RPMI7951 (cell line): Measurements from ENCODE around the gene RIF1. TPM values are rescaled to one million over a fixed set of nuclear protein-coding genes. Genes with fewer than 3 reads are reported as not detected.

Experiments
- DNase-seq: peaks from one replicate; pipeline ENCODE4 v3.0.0-alpha.2; 2012; ENCODE audit warnings: low read depth
- total RNA-seq: library from RNA; depleted of rRNA; stranded (reverse); fragments of >200 nt; shearing (Covaris generic); gene quantifications from 2 replicates; pipeline ENCODE4 v1.2.3, GENCODE V29; 2014; rRNA removed

The RIF1 gene
- total RNA-seq, 1 experiment from 2014 or later: 36.2 TPM

- no peak for DNase-seq
These were observed 98.8 kb downstream of the RIF1 start for GRCh38 chr2:151508519-151508918.

GRCh38 chr2:151518802-151519201 lies 109.1 kb downstream of the RIF1 start:
- DNase-seq: peak; percentile 9

DNA sequence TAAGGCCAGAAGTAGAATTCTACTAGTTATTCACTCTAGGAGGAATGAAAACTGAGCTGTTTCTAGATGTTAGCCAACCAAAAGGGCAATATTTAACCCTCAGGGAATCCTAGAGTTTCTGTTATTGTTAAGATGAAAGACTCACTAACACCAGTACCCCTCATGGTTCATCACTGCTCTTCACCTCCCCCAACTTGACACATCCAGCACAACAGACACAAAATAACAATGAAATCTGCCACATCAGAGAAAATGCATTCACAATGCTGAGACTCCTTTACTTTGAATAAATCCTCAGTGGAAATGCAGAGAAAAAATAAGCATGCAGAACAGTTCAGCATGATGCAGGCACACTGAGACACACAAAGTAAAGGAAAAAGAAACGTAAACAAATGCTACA lies 111.3 kb downstream of the RIF1 start:
- no peak for DNase-seq

DNA sequence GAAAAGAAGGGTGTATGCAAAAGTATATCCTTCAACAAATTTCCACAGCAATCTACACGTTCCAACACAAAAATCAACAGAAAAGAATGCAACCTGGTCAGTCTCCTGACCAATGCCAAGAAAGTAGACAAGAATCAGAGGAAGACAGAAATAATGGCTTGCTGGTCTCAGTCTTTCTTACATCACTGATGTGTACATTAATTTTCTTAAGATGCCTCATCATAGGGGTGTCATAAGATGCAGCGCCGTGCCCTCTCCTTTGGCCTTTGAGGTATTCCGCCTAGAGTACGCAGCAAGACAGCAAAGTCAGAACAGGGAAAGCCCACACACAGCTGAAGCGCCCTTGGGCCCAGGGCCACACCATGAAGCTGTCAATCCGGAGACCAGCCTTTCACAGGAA lies 112.9 kb downstream of the RIF1 start:
- no peak for DNase-seq

DNA sequence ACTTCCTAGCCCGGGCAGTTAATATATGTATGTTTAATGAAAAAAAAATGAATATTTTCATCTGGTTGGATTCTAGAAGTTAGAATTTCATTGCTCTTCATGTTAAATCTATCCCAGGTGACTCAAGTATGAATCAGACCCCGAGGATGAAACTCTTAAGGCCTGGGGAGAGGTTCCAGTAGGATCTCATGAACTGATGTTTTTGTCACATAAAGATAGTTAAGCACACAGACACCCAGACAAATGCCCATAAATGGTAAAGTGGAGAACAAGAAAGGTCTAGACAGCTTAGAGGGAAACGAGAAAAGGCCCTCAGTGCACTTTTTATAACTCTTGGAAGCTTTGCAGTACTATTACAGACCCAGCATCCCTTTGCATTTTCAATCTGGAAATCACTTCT lies 114.1 kb downstream of the RIF1 start:
- peak; percentile 13 for DNase-seq

GRCh38 chr2:151525821-151526373 lies 116.2 kb downstream of the RIF1 start:
- DNase-seq: no peak

GRCh38 chr2:151526572-151527090 lies 116.9 kb downstream of the RIF1 start:
- no peak for DNase-seq

Other genes starting within 250 kb of the RIF1 start
- gene RBM43, start 148.0 kb upstream of the RIF1 start, total RNA-seq: 4.4 and 5.6 TPM in 2 replicates
- 24.8 and 31.4 TPM in 2 replicates for gene NMI, start 120.2 kb upstream of the RIF1 start, total RNA-seq
- gene TNFAIP6, start 52.3 kb upstream of the RIF1 start, total RNA-seq: 7.3 and 8.8 TPM in 2 replicates